Uterus (tissue), 2 donors: ENCODE data around the gene SH2B3.

ENCODE experiments used
- POLR2A ChIP-seq, 2 donors: fragments of 450-650 bp; IDR thresholded peaks; one replicate each; pipeline ENCODE4 v1.6.1; 2016; ENCODE audit warnings: antibody characterized with exemption in 2 of 2, mild to moderate bottlenecking in 1 of 2, moderate library complexity in 1 of 2
- TF ChIP-seq, protein P1 (sequence below), 4 experiments: fragments of 200-600 bp in 2 of 4; fragments of 450-650 bp in 2 of 4; sonication (generic) in 2 of 4; IDR thresholded peaks; one replicate each; pipeline ENCODE4 v1.5.1; 2016 to 2019; ENCODE audit warnings: antibody characterized with exemption in 4 of 4, mild to moderate bottlenecking in 2 of 4, moderate library complexity in 1 of 4

DNA sequence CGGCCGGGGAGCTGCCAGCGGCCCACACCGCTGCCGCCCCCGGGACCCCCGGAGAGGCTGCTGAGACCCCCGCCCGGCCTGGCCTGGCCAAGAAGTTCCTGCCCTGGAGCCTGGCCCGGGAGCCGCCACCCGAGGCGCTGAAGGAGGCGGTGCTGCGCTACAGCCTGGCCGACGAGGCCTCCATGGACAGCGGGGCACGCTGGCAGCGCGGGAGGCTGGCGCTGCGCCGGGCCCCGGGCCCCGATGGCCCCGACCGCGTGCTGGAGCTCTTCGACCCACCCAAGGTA lies 12.8 kb downstream of the SH2B3 start:
- TF ChIP-seq POLR2A (IDR thresholded peaks at IDR 0.05) = no peak
- TF ChIP-seq, protein P1, sequence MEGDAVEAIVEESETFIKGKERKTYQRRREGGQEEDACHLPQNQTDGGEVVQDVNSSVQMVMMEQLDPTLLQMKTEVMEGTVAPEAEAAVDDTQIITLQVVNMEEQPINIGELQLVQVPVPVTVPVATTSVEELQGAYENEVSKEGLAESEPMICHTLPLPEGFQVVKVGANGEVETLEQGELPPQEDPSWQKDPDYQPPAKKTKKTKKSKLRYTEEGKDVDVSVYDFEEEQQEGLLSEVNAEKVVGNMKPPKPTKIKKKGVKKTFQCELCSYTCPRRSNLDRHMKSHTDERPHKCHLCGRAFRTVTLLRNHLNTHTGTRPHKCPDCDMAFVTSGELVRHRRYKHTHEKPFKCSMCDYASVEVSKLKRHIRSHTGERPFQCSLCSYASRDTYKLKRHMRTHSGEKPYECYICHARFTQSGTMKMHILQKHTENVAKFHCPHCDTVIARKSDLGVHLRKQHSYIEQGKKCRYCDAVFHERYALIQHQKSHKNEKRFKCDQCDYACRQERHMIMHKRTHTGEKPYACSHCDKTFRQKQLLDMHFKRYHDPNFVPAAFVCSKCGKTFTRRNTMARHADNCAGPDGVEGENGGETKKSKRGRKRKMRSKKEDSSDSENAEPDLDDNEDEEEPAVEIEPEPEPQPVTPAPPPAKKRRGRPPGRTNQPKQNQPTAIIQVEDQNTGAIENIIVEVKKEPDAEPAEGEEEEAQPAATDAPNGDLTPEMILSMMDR (IDR thresholded peaks at IDR 0.05) = no peak
